SU-DHL-6 (cell line): Measurements from ENCODE around the gene UBE2O.

Source experiments
- H2AFZ ChIP-seq: fragments of 200-600 bp; sonication (generic); 2 replicates; pipeline ENCODE4 v1.6.1; 2014; ENCODE audit warnings: low read depth, mild to moderate bottlenecking, moderate library complexity, mixed read lengths, antibody characterized with exemption, low read length; ENCODE audit not compliant: severe bottlenecking
- H3F3A ChIP-seq: fragments of 200-600 bp; shearing (Covaris generic); 2 replicates; pipeline ENCODE4 v1.6.0; 2016; ENCODE audit warnings: antibody characterized with exemption, mild to moderate bottlenecking; ENCODE audit not compliant: insufficient read depth
- H3K27ac ChIP-seq: fragments of 200-600 bp; sonication (generic); 2 replicates; pipeline ENCODE4 v1.5.1; 2016; ENCODE audit warnings: low read depth, mild to moderate bottlenecking, low read length, moderate library complexity, mixed read lengths
- H3K27me3 ChIP-seq: fragments of 200-600 bp; sonication (generic), shearing (Covaris generic); 2 replicates; pipeline ENCODE4 v1.6.0; 2014; ENCODE audit warnings: mild to moderate bottlenecking, low read length
- H3K36me3 ChIP-seq: fragments of 200-600 bp; sonication (generic); 2 replicates; pipeline ENCODE4 v1.6.1; 2014; ENCODE audit warnings: mild to moderate bottlenecking, low read length, mixed read lengths
- H3K4me2 ChIP-seq: fragments of 300-600, 200-600 bp; shearing (Covaris generic), sonication (generic); 2 replicates; pipeline ENCODE4 v1.6.0; 2014; ENCODE audit warnings: low read length, low read depth, mild to moderate bottlenecking; ENCODE audit not compliant: poor library complexity, severe bottlenecking
- H3K4me3 ChIP-seq: fragments of 200-600 bp; sonication (generic); 2 replicates; pipeline ENCODE4 v1.5.1; 2014; ENCODE audit warnings: antibody characterized with exemption, low read length, mild to moderate bottlenecking, mixed read lengths; ENCODE audit not compliant: insufficient read depth, poor library complexity, severe bottlenecking
- H3K79me2 ChIP-seq: fragments of 200-600 bp; sonication (generic); 2 replicates; pipeline ENCODE4 v1.6.1; 2014; ENCODE audit warnings: mild to moderate bottlenecking, low read length, moderate library complexity; ENCODE audit not compliant: insufficient read depth
- H3K9ac ChIP-seq: fragments of 200-600 bp; sonication (generic); 2 replicates; pipeline ENCODE4 v1.7.0; 2014; ENCODE audit warnings: mild to moderate bottlenecking, low read length
- H3K9me2 ChIP-seq: fragments of 200-600 bp; sonication (generic); replicated peaks from 2 replicates; pipeline ENCODE4 v1.6.1; 2014; ENCODE audit warnings: low read length; ENCODE audit not compliant: insufficient read depth
- H3K9me3 ChIP-seq: fragments of 200-600 bp; sonication (generic); 2 replicates; pipeline ENCODE4 v1.6.1; 2014; ENCODE audit warnings: low read length, mixed read lengths; ENCODE audit not compliant: insufficient read depth
- H4K20me1 ChIP-seq: fragments of 200-600 bp; sonication (generic); 2 replicates; pipeline ENCODE4 v1.6.1; 2014; ENCODE audit warnings: low read depth, mild to moderate bottlenecking, antibody characterized with exemption, low read length, moderate library complexity, mixed read lengths
- EZH2phosphoT487 ChIP-seq: fragments of 200-600 bp; sonication (generic), shearing (Covaris generic); conservative IDR thresholded peaks from 2 replicates; pipeline ENCODE4 v1.6.1; 2018; ENCODE audit warnings: mild to moderate bottlenecking, antibody characterized with exemption, low read length, moderate library complexity, mixed read lengths
- TF ChIP-seq, protein P1 (sequence below): fragments of 200-600 bp; sonication (generic); IDR thresholded peaks from one replicate; pipeline ENCODE4 v1.5.1; 2017; ENCODE audit warnings: antibody characterized with exemption, mild to moderate bottlenecking, low read length, moderate library complexity; ENCODE audit not compliant: insufficient read depth, poor library complexity, severe bottlenecking

The UBE2O gene

DNA sequence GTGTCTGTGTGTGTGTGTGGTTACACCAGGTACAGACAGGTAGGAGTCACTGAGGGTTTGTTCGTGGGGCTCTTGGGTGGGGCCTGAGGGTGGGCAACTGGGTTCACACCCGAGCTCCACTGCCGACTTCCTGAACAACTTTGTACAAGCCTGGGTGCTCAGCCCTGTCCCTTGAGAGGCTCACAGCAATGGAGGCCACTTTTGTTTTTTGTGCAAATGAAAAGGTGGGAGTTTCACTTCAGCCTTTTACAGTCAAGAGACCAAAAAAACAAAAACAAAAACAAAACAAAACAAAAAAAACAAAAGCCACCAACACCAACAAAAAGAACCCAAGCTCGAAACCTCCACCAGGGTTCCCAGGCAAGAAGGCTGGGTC lies 45.9 kb upstream of the UBE2O start:
- Histone ChIP-seq H3K27me3 (no peaks in the 10 kb centered on the region), H3K4me3 (peak overlapping the region; percentile 95), H3F3A (peaks cover 12% of the 10 kb centered on the region; the same call in 1 of the 2 replicates), H3K4me2 (peak overlapping the region; percentile 88), H3K27ac (peak overlapping the region; percentile 66), H3K9me2 (no peaks in the 10 kb centered on the region), H3K9ac (peak overlapping the region; percentile 96), H3K36me3 (no peaks in the 10 kb centered on the region), H4K20me1 (no peaks in the 10 kb centered on the region), H2AFZ (no peak overlapping the region), H3K9me3 (no peaks in the 10 kb centered on the region), H3K79me2 (peaks cover 35% of the 10 kb centered on the region)
- TF ChIP-seq, protein P1, sequence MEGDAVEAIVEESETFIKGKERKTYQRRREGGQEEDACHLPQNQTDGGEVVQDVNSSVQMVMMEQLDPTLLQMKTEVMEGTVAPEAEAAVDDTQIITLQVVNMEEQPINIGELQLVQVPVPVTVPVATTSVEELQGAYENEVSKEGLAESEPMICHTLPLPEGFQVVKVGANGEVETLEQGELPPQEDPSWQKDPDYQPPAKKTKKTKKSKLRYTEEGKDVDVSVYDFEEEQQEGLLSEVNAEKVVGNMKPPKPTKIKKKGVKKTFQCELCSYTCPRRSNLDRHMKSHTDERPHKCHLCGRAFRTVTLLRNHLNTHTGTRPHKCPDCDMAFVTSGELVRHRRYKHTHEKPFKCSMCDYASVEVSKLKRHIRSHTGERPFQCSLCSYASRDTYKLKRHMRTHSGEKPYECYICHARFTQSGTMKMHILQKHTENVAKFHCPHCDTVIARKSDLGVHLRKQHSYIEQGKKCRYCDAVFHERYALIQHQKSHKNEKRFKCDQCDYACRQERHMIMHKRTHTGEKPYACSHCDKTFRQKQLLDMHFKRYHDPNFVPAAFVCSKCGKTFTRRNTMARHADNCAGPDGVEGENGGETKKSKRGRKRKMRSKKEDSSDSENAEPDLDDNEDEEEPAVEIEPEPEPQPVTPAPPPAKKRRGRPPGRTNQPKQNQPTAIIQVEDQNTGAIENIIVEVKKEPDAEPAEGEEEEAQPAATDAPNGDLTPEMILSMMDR, result no peak
- no peak for TF ChIP-seq EZH2phosphoT487

DNA sequence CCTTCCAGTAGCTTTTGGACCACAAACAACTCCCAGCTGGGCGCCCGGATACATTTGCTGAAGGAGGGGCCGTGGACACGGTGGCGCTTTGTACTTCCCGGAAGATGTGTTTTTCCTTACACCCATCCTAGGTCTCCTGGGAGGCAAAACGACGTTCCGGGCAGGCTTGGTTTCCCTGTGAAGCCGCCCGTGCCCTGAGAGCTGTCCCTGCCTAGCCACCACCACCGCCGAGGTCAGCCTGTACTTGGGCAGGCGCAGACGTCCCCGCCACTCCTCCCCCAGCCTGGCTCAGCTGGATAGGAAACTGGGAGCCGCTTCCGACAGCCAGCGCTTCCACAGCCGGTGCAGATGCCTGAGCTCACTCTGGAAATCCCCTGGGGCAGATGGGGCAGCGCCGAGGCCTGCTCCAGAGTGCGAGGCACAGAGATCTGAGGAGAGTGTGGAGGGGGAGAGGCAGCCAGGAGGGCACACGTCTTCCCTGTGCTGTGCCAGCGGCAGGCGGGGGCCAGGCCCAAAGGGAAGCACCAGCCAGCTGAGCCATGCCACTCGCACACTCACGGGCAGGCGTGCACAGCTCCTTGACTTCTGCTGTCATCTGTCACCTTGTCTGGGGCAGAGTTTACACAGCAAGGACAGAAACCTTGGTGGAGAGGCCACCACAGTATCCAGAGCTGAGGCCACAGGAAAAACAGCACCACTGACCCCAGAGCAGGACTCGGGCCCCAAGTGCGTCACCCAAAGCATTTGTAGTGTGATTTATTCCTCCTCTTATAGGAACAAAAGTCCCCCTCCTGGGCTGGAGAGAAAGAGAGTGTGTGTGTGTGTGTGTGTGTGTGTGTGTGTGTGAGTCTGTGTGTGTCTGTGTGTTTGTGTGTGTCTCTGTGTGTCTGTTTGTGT lies 45.3 kb upstream of the UBE2O start:
- Histone ChIP-seq H2AFZ (no peak overlapping the region), H3K79me2 (peaks cover 35% of the 10 kb centered on the region), H3K4me2 (peak overlapping the region; percentile 88), H3K9me3 (no peaks in the 10 kb centered on the region), H3K4me3 (no peak overlapping the region), H3K36me3 (no peaks in the 10 kb centered on the region), H3K9me2 (no peaks in the 10 kb centered on the region), H3F3A (peaks cover 13% of the 10 kb centered on the region; the same call in 1 of the 2 replicates), H4K20me1 (no peaks in the 10 kb centered on the region), H3K27me3 (no peaks in the 10 kb centered on the region), H3K27ac (peak overlapping the region; percentile 66), H3K9ac (peak overlapping the region; percentile 96; the same call in 1 of the 2 replicates)
- TF ChIP-seq EZH2phosphoT487, result no peak
- TF ChIP-seq, protein P1, result no peak

DNA sequence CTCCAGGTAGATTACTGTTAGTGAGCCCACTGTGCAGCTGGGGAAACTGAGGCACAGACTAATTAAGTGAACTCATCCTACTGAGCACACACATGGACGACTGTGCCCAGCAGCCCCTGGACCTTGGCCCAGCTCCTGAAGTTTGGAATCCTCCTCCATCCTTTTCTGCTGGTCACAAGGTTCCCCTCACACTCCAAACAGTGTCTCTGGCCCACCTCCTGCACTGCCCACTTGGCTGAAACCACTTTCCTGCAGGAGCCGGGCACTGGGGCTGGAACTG lies 44.7 kb upstream of the UBE2O start:
- no peaks in the 10 kb centered on the region for H3K36me3 ChIP-seq
- no peak overlapping the region for H3K9ac ChIP-seq
- H3K9me2 ChIP-seq, result no peaks in the 10 kb centered on the region
- H2AFZ ChIP-seq, result no peak overlapping the region
- no peaks in the 10 kb centered on the region for H3K9me3 ChIP-seq
- no peak for TF ChIP-seq EZH2phosphoT487
- TF ChIP-seq, protein P1, result no peak
- no peaks in the 10 kb centered on the region for H3K27me3 ChIP-seq
- H3K4me3 ChIP-seq, result no peak overlapping the region
- H3K79me2 ChIP-seq, result peaks cover 35% of the 10 kb centered on the region
- H3K4me2 ChIP-seq, result peak overlapping the region; percentile 9
- no peaks in the 10 kb centered on the region for H4K20me1 ChIP-seq
- peak overlapping the region; percentile 39; the same call in 1 of the 2 replicates for H3K27ac ChIP-seq
- H3F3A ChIP-seq, result peaks cover 19% of the 10 kb centered on the region
